ENCODE measurements around the gene AMH.
"Not testable (repeated sequence)": the region's sequence is repeated elsewhere in the genome, so short reads cannot be mapped to it uniquely, and the experiment has no call there.

The AMH gene

GRCh38 chr19:2249010-2249866 is at the start of gene AMH:
Gene AMH (plus strand): TSS chr19:2249323. CDS start chr19:2249333, 10 bp downstream.
- TF ChIP-seq ZFX (IDR thresholded peaks at IDR 0.05; ENCODE audit: borderline replicate concordance) = no peak
- no peak for TF ChIP-seq CTCF (IDR thresholded peaks at IDR 0.05)
- 0 out of 2 replicates have a peak within 1 kb of the TSS, but pooled peaks have one; percentile 8 for H3K27ac ChIP-seq

GRCh38 chr19:2199861-2200623 is 49.1 kb upstream of the AMH start:
- TF ChIP-seq CTCF (IDR thresholded peaks at IDR 0.05) = no peak
- no peak for TF ChIP-seq ZFX (IDR thresholded peaks at IDR 0.05; ENCODE audit: borderline replicate concordance)
- no peak overlapping the region for H3K27ac ChIP-seq

GRCh38 chr19:2200624-2201294 is 48.4 kb upstream of the AMH start:
- H3K27ac ChIP-seq = not testable (repeated sequence)

GRCh38 chr19:2201473-2202148 is 47.5 kb upstream of the AMH start:
- H3K27ac ChIP-seq = no peak overlapping the region
- no peak for TF ChIP-seq CTCF (IDR thresholded peaks at IDR 0.05)
- no peak for TF ChIP-seq ZFX (IDR thresholded peaks at IDR 0.05; ENCODE audit: borderline replicate concordance)

GRCh38 chr19:2202366-2202765 is 46.8 kb upstream of the AMH start:
- no peak overlapping the region for H3K27ac ChIP-seq
- TF ChIP-seq CTCF (IDR thresholded peaks at IDR 0.05) (no peak), ZFX (IDR thresholded peaks at IDR 0.05; ENCODE audit: borderline replicate concordance) (no peak)

- TF ChIP-seq CTCF (IDR thresholded peaks at IDR 0.05) (no peak), ZFX (IDR thresholded peaks at IDR 0.05; ENCODE audit: borderline replicate concordance) (no peak)
- H3K27ac ChIP-seq = no peak overlapping the region
Observed at GRCh38 chr19:2207008-2207407, 42.1 kb upstream of the AMH start.

Data from 22Rv1 (cell line).